Mucosa of rectum (tissue), 2 donors: ENCODE measurements around the gene TAF1D.
"Not testable (repeated sequence)": the region's sequence is repeated elsewhere in the genome, so short reads cannot be mapped to it uniquely, and the experiment has no call there.

ENCODE experiments used
- H3K27ac ChIP-seq, 2 donors: one replicate each; pipeline ENCODE4 v1.7.0; 2013; ENCODE audit warnings: inconsistent platforms in 2 of 2, low read depth in 2 of 2, low read length in 2 of 2
- H3K27me3 ChIP-seq, 2 donors: one replicate each; pipeline ENCODE4 v1.7.0; 2013; ENCODE audit warnings: low read length in 2 of 2; ENCODE audit not compliant: control insufficient read depth in 2 of 2, insufficient read depth in 2 of 2
- H3K36me3 ChIP-seq, 2 donors: one replicate each; pipeline ENCODE4 v1.7.0; 2013; ENCODE audit warnings: low read length in 2 of 2; ENCODE audit not compliant: control insufficient read depth in 2 of 2, insufficient read depth in 2 of 2
- H3K4me1 ChIP-seq, 2 donors: one replicate each; pipeline ENCODE4 v1.7.0; 2013; ENCODE audit warnings: low read length in 2 of 2, mild to moderate bottlenecking in 1 of 2; ENCODE audit not compliant: control insufficient read depth in 2 of 2, insufficient read depth in 2 of 2
- H3K4me3 ChIP-seq, 2 donors: one replicate each; pipeline ENCODE4 v1.7.0; 2013; ENCODE audit warnings: low read length in 2 of 2
- H3K9ac ChIP-seq, 2 donors: one replicate each; pipeline ENCODE4 v1.7.0; 2013; ENCODE audit warnings: low read length in 2 of 2, low read depth in 1 of 2, mild to moderate bottlenecking in 1 of 2
- H3K9me3 ChIP-seq, 2 donors: one replicate each; pipeline ENCODE4 v1.7.0; 2013; ENCODE audit warnings: low read length in 2 of 2; ENCODE audit not compliant: control insufficient read depth in 2 of 2
- donor health status: healthy.
- donor health status: Normal muscosa, but diverticular disease.

Gene TAF1D, protein sequence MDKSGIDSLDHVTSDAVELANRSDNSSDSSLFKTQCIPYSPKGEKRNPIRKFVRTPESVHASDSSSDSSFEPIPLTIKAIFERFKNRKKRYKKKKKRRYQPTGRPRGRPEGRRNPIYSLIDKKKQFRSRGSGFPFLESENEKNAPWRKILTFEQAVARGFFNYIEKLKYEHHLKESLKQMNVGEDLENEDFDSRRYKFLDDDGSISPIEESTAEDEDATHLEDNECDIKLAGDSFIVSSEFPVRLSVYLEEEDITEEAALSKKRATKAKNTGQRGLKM

DNA sequence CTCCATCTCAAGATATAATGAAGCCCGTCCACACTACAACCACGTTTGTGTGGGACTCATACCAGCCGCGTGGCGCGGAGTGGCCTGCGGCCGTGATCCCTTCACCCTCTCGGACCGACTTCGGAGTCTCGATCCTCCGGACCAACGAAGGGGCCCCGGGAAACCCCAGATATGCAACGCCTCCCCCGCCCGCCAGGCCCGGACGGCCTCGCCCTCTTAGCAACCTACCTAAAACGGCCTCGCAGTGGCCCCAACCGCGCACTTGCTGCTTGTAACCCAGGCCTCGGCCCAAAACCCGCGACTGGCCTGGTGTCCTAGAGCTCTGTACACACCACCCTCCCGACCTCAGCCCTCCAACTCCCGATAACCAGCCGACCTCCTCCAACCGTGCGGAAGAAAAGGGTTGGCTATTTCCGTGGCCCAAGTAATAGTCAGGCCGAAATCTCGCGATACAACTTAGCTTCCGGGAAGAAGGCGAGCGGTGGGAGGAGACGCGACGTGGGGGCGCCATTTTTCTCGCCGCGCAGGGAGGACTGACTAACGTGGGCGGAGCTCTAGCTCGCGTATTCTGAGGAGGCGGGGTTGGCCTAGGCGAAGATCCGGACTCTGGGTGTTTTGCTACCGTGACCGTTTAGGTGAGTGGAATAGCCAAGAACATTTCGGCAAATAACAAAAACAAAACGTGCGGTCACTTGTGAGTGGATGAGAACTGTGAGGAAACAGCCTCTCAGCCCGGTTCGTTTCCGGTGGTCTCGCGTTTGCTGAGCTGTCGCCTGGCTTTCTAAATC lies at the start of gene TAF1D, which contains the start of gene C11orf54:
Gene TAF1D, minus strand, starts transcription at position 402 of the 788 bp plus-strand sequence. CDS start 2,191 bp downstream, outside the sequence.
Gene C11orf54, plus strand, starts transcription at position 579 of the 788 bp plus-strand sequence. CDS start 5,722 bp downstream, outside the sequence.
- Histone ChIP-seq H3K9ac (peak within 1 kb of the TSS; percentile 93 to 100), H3K4me3 (peak within 1 kb of the TSS; percentile 95 to 100), H3K27me3 (no peaks in the 10 kb centered on the region), H3K4me1 (peaks cover 24 to 27% of the 10 kb centered on the region in 2 donors), H3K27ac (peak within 1 kb of the TSS; percentile 96), H3K36me3 (peaks cover 25 to 30% of the 10 kb centered on the region in 2 donors), H3K9me3 (no peaks in the 10 kb centered on the region)

DNA sequence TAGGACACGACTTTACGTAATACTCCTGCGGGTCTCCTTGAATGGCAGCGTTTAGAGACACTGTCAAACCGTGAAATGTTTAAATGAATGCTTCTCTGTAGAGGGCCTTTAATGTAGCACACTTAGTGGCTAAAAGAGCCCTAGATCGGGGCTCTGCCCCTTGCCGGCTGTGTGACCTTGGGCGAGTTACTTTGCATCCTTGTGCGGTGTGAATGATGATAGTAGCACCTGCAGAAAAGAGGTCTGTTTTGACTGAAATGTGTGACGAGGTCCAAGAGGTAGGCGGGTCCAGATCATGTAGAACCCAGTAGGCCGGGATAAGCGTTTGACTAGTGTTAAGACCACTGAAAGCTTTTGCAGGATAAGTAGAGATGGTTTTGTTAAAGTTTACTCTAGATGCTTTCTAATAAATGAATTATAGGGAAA lies 43.7 kb upstream of the TAF1D start:
- H3K4me1 ChIP-seq: peaks cover 21 to 22% of the 10 kb centered on the region in 2 donors
- no peaks in the 10 kb centered on the region for H3K27me3 ChIP-seq
- H3K4me3 ChIP-seq: peak overlapping the region; percentile 91 to 99
- H3K9me3 ChIP-seq: no peaks in the 10 kb centered on the region
- peak overlapping the region; percentile 96 to 99 for H3K9ac ChIP-seq
- peaks cover 13 to 18% of the 10 kb centered on the region in 2 donors for H3K36me3 ChIP-seq
- H3K27ac ChIP-seq: peak overlapping the region; percentile 97 to 98

DNA sequence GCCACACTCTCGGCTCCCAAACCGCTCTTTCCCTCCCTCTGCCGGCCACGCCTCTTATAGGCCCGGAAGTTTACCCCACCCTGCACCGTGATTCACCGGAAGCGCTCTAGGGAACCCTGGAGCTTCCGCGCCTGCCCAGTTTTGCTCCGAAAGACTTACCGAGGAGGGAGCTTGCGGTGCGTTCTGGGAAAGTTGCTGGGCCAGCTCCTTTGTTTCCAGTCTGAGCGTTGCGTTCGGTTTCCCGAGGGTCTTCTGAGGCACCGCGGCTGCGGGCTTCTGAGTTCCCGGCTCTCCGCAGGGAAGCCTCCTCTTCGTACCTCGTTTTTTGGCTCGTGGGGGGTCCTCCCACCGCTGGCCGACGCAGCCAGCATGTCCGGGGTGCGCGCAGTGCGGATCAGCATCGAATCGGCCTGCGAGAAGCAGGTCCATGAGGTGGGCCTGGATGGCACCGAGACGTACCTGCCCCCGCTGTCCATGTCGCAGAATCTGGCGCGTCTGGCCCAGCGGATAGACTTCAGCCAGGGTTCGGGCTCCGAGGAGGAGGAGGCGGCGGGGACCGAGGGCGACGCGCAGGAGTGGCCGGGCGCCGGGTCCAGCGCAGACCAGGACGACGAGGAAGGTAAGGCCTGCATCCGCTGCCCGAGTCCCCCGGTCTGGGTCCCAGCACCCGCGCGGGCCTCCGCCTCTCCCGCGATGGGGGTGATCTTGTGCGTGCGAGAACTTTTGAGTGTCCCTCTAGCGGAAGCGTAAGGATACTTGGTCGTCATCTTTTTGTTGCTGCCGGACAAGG lies 43.0 kb upstream of the TAF1D start, which contains the start of gene MED17:
Gene MED17, plus strand, starts transcription at position 138 of the 790 bp plus-strand sequence. Its CDS starts 232 bp downstream, at position 370.
- peak within 1 kb of the TSS; percentile 96 to 99 for H3K9ac ChIP-seq
- H3K27ac ChIP-seq: peak within 1 kb of the TSS; percentile 97 to 98
- peaks cover 21 to 22% of the 10 kb centered on the region in 2 donors for H3K4me1 ChIP-seq
- no peaks in the 10 kb centered on the region for H3K9me3 ChIP-seq
- peaks cover 7 to 14% of the 10 kb centered on the region in 2 donors for H3K36me3 ChIP-seq
- no peaks in the 10 kb centered on the region for H3K27me3 ChIP-seq
- peak within 1 kb of the TSS; percentile 91 to 99 for H3K4me3 ChIP-seq

DNA sequence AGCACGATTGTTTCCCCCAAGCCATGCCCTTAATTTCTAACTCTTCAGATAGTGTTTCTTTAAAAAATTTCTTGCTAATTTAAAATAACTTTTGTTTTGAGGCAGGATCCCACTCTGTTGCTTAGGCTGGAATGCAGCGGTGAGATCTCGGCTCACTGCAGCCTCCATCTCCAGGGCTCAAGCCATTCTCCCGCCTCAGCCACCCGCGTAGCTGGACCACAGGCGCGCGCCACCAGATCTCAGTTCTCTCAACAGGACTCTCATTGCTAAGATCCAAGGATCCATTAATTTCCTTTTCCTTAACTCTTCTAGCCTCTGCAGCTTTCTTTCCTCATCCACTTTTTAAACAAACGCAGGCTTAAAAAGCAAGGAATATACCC lies 42.5 kb upstream of the TAF1D start:
- Histone ChIP-seq H3K27ac (peak overlapping the region; percentile 41 to 98), H3K4me1 (peaks cover 21 to 22% of the 10 kb centered on the region in 2 donors), H3K9ac (peak overlapping the region; percentile 66 to 99), H3K27me3 (no peaks in the 10 kb centered on the region), H3K36me3 (peaks cover 3 to 8% of the 10 kb centered on the region in 2 donors), H3K4me3 (peak overlapping the region; percentile 91 to 99), H3K9me3 (no peaks in the 10 kb centered on the region)

DNA sequence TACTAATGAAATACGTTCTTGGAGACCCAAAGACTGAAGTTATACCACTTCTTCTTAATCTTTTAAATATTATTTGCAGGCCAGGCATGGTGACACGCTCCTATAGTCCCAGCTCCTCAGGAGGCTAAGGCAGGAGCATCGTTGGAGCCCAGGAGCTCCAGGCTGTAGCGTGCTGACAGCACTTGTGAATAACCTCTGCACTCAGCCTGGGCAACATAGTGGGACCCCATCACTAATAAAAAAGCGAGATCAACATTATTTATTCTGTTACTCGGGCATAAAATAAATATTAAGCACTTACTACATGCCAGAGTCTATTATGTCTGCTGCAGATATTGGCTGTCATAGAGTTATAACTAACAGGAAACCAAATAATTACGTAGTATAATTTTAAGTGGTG lies 42.1 kb upstream of the TAF1D start:
- H3K4me3 ChIP-seq: peak overlapping the region; percentile 91 to 99
- H3K4me1 ChIP-seq: peaks cover 21 to 22% of the 10 kb centered on the region in 2 donors
- H3K9me3 ChIP-seq: no peaks in the 10 kb centered on the region
- peak overlapping the region in 1 of 2 donors; percentile 99 for H3K9ac ChIP-seq
- no peaks in the 10 kb centered on the region for H3K27me3 ChIP-seq
- H3K27ac ChIP-seq: peak overlapping the region in 1 of 2 donors; percentile 41
- H3K36me3 ChIP-seq: peaks cover 0 to 5% of the 10 kb centered on the region in 2 donors

DNA sequence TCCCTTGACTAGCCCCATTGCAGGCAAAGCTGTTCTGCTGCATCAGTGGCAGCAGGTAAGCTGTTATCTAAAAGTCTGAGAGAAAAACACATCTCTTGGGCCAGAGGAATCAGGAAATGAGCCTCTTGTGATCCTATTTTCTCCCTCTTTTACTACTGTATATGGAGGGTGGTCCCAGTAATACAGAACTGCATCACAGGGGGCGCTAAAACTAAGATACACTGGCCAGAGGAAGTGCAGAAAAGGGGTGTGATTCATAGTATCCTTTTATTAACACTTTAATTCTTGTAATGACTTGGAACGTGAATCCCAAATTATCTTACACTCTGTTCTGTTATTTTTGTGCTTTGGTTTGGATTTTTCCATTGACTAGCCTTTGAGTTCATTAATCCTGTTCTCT lies 34.0 kb upstream of the TAF1D start:
- H3K4me3 ChIP-seq: no peak overlapping the region
- no peaks in the 10 kb centered on the region for H3K9me3 ChIP-seq
- no peak overlapping the region for H3K27ac ChIP-seq
- H3K36me3 ChIP-seq: no peaks in the 10 kb centered on the region
- no peaks in the 10 kb centered on the region for H3K27me3 ChIP-seq
- H3K4me1 ChIP-seq: no peaks in the 10 kb centered on the region
- H3K9ac ChIP-seq: no peak overlapping the region

DNA sequence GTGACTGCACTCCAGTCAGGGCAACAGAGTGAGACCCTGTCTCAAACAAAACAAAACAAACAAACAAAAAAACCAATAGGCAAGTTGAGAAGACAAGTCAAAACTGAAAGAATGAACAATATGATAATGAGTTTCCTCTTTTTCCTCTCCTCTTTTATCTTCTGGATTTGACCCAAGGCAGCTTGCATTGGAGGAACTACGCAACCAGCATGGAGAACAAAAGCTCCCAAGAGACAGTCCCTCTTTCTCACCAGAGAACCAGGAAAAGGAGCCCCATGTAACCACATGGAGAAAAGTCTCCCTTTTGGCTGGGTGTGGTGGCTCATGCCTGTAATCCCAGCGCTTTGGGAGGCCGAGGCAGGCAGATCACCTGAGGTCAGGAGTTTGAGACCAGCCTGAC lies 33.3 kb upstream of the TAF1D start:
- H3K9ac ChIP-seq, H3K4me1 ChIP-seq, H3K9me3 ChIP-seq, H3K36me3 ChIP-seq, H3K27me3 ChIP-seq, H3K4me3 ChIP-seq, H3K27ac ChIP-seq: not testable (repeated sequence)

DNA sequence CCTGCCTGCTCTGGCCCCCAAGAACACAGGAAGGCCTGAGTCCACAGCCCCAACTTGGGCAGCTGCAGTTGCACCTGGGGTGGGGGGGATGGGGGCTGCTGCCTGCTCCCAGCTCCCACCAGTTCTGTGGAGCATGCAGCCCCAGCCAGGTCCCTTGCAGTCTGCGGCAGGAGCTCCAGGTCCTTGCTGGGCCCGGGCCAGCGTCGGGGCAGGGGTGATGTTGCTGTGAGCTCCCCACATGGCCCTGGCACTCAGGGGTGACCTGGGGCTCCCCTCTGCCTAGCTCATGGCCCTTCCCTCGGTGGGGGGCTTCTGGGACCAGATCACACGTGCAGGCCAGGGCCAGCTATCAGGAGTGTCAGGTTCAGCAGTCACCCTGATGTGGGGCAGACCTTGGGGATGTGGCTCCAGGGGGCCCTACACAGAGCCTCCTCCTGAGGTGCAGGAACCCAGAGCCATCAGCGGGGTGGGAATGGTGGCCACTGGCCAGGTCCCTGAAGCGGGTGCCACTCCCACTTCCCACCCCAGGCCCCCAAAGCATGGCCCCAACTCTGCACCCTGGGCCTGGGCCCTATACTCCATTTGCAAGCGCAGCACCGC lies 32.4 kb upstream of the TAF1D start:
- Histone ChIP-seq H3K9me3 (no peaks in the 10 kb centered on the region), H3K27me3 (no peaks in the 10 kb centered on the region)

DNA sequence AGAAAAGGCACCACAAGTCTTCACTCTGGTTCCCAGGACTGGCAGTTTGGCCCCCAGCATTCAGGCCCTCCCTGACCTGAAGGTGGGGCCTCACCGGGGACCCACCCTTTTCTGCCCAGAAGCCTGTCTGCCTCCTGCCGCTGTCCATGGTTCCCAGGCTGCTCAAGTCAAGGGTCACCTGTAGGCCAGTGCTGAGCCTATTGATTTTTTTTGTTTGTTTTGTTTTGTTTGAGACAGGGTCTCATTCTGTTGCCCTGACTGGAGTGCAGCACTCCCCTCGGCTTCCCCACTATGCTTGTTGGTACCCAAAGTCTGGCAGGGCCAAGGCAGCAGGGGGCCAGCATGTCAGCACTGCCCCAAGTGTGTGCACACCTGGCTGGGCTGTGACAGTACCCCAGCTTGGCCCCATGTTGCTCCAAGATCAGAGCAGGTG lies 31.8 kb upstream of the TAF1D start:
- H3K27ac ChIP-seq: no peak overlapping the region
- no peaks in the 10 kb centered on the region for H3K27me3 ChIP-seq
- H3K9me3 ChIP-seq: no peaks in the 10 kb centered on the region
- no peak overlapping the region for H3K9ac ChIP-seq
- H3K4me3 ChIP-seq: no peak overlapping the region
- no peaks in the 10 kb centered on the region for H3K4me1 ChIP-seq
- H3K36me3 ChIP-seq: no peaks in the 10 kb centered on the region

More for the DNA sequence above, 32.4 kb upstream of the TAF1D start:
- Histone ChIP-seq H3K4me1 (no peaks in the 10 kb centered on the region), H3K9ac (no peak overlapping the region), H3K27ac (no peak overlapping the region), H3K36me3 (no peaks in the 10 kb centered on the region), H3K4me3 (no peak overlapping the region)
